ENCODE measurements around the gene AHNAK. TPM values are rescaled to one million over a fixed set of nuclear protein-coding genes. Genes with fewer than 3 reads are reported as not detected.

The AHNAK gene
- polyA plus RNA-seq, 1 donor: 134 TPM

GRCh38 chr11:62479631-62480201 is 66.9 kb downstream of the AHNAK start:
- no peaks in the 10 kb centered on the region for H3K36me3 ChIP-seq (ENCODE audit: control insufficient read depth, insufficient read depth, low read length)
- DNase-seq: no peak
- H3K27me3 ChIP-seq (ENCODE audit: control insufficient read depth, insufficient read depth, low read length): no peaks in the 10 kb centered on the region
- no peak overlapping the region for H3K4me3 ChIP-seq (ENCODE audit: low read length)
- WGBS (ENCODE audit: insufficient coverage, low lambda C conversion rate): 63% methylated on average over 1 of the region's 7 CpGs
- peak overlapping the region; percentile 82 for H3K27ac ChIP-seq (ENCODE audit: low read length)
- H3K9me3 ChIP-seq (ENCODE audit: control insufficient read depth, low read depth, low read length): no peaks in the 10 kb centered on the region
- H3K4me1 ChIP-seq (ENCODE audit: control insufficient read depth, insufficient read depth, low read length): peaks cover 17% of the 10 kb centered on the region

GRCh38 chr11:62477927-62478326 is 68.7 kb downstream of the AHNAK start:
- H3K4me3 ChIP-seq (ENCODE audit: low read length): no peak overlapping the region
- H3K36me3 ChIP-seq (ENCODE audit: control insufficient read depth, insufficient read depth, low read length): no peaks in the 10 kb centered on the region
- DNase-seq: no peak
- H3K27me3 ChIP-seq (ENCODE audit: control insufficient read depth, insufficient read depth, low read length): no peaks in the 10 kb centered on the region
- H3K4me1 ChIP-seq (ENCODE audit: control insufficient read depth, insufficient read depth, low read length): peaks cover 17% of the 10 kb centered on the region
- no peaks in the 10 kb centered on the region for H3K9me3 ChIP-seq (ENCODE audit: control insufficient read depth, low read depth, low read length)
- WGBS (ENCODE audit: insufficient coverage, low lambda C conversion rate): no CpG with 5 or more reads among the region's 5 CpGs
- no peak overlapping the region for H3K27ac ChIP-seq (ENCODE audit: low read length)

DNA sequence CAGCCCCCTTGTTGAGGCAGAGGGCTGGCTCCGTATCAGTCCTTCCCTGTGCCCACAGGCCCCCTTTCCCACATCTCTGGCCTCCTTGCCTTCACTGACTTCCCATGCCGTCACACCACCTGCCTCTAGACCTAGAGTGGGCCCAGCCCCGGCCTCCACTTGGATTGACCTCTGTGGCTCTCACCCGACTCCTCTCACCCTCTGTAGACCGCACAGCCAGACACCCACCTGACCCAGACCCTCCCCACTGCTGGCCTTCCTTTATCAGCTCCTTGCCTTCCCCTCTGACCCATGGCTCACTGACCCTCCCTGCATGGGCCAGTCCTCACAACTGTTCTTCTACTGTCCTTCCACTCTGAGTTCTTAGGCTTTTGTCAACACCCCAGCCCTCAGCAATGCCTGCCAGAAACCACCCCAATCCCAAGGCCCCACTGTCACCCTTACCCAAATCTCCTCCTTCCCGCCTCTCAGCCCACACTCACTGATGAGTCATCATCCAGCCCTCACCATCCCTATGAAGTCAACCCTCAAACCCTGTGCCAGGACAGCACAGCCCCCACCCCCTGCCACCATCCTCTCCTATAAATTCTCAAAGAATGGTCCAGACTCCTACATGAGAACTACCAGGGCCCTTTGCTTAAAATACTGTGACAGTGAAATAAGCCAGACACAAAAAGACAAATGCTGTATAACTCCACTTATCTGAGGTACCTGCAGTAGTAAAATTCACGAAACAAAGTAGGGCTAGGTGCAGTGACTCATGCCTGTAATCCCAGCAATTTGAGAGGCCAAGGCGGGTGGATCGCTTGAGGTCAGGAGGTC is 74.3 kb downstream of the AHNAK start:
- H3K36me3 ChIP-seq (ENCODE audit: control insufficient read depth, insufficient read depth, low read length): no peaks in the 10 kb centered on the region
- no peaks in the 10 kb centered on the region for H3K9me3 ChIP-seq (ENCODE audit: control insufficient read depth, low read depth, low read length)
- no CpG with 5 or more reads among the region's 9 CpGs for WGBS (ENCODE audit: insufficient coverage, low lambda C conversion rate)
- peaks cover 11% of the 10 kb centered on the region for H3K4me1 ChIP-seq (ENCODE audit: control insufficient read depth, insufficient read depth, low read length)
- peak overlapping the region; percentile 43 for H3K27ac ChIP-seq (ENCODE audit: low read length)
- no peaks in the 10 kb centered on the region for H3K27me3 ChIP-seq (ENCODE audit: control insufficient read depth, insufficient read depth, low read length)
- DNase-seq: peak; percentile 20 to 43
- H3K4me3 ChIP-seq (ENCODE audit: low read length): no peak overlapping the region

DNA sequence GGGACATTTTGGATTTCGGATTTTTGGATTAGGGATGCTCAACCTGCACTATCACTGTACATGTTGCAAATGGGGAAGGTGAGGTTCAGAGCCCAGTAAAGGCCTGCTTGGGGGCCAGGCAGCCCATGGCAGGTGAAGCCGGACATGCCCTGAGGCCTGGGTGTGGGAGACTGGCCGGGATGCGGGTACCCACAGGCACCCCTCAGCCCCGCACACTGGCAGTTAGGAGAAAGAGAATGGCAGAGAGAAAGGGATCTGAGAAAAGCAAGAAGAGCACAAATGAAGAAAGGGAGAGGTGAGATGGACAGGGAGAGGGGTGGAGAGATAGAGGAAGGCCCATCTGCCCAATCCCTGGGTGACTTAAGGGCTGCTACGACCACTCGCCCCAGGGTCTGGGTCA is 75.0 kb downstream of the AHNAK start:
- H3K9me3 ChIP-seq (ENCODE audit: control insufficient read depth, low read depth, low read length): no peaks in the 10 kb centered on the region
- no peak for DNase-seq
- no peaks in the 10 kb centered on the region for H3K27me3 ChIP-seq (ENCODE audit: control insufficient read depth, insufficient read depth, low read length)
- H3K36me3 ChIP-seq (ENCODE audit: control insufficient read depth, insufficient read depth, low read length): no peaks in the 10 kb centered on the region
- H3K27ac ChIP-seq (ENCODE audit: low read length): no peak overlapping the region
- H3K4me3 ChIP-seq (ENCODE audit: low read length): no peak overlapping the region
- peaks cover 11% of the 10 kb centered on the region for H3K4me1 ChIP-seq (ENCODE audit: control insufficient read depth, insufficient read depth, low read length)
- no CpG with 5 or more reads among the region's 7 CpGs for WGBS (ENCODE audit: insufficient coverage, low lambda C conversion rate)

- peaks cover 11% of the 10 kb centered on the region for H3K4me1 ChIP-seq (ENCODE audit: control insufficient read depth, insufficient read depth, low read length)
- WGBS (ENCODE audit: insufficient coverage, low lambda C conversion rate): 50% methylated on average over 1 of the region's 2 CpGs
- no peak for DNase-seq
- H3K36me3 ChIP-seq (ENCODE audit: control insufficient read depth, insufficient read depth, low read length): no peaks in the 10 kb centered on the region
- no peak overlapping the region for H3K27ac ChIP-seq (ENCODE audit: low read length)
- no peaks in the 10 kb centered on the region for H3K9me3 ChIP-seq (ENCODE audit: control insufficient read depth, low read depth, low read length)
- H3K4me3 ChIP-seq (ENCODE audit: low read length): no peak overlapping the region
- no peaks in the 10 kb centered on the region for H3K27me3 ChIP-seq (ENCODE audit: control insufficient read depth, insufficient read depth, low read length)
Measured at GRCh38 chr11:62468577-62468976, 78.0 kb downstream of the AHNAK start.

DNA sequence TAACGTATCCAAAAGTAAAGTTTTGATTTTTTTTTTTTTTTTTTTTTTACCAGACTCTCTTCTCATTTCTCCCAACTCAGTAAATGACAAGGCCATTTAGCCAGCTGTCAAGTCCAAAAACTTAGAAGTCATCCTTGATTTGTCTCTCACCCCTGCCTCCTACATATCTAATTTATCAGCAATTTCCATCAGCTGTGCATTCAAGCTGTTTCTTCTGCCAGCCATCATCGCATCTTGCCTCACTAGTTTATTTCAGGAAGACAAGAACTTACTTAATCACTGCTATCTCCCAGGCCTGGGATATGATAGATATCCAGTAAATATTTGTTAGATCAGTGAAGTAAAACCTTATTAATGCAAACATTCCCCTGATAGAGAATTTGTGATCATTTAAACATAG is 80.2 kb downstream of the AHNAK start:
- H3K4me1 ChIP-seq (ENCODE audit: control insufficient read depth, insufficient read depth, low read length): peaks cover 2% of the 10 kb centered on the region
- no CpG with 5 or more reads among the region's 2 CpGs for WGBS (ENCODE audit: insufficient coverage, low lambda C conversion rate)
- no peak overlapping the region for H3K4me3 ChIP-seq (ENCODE audit: low read length)
- no peak for DNase-seq
- no peak overlapping the region for H3K27ac ChIP-seq (ENCODE audit: low read length)
- no peaks in the 10 kb centered on the region for H3K9me3 ChIP-seq (ENCODE audit: control insufficient read depth, low read depth, low read length)
- H3K27me3 ChIP-seq (ENCODE audit: control insufficient read depth, insufficient read depth, low read length): no peaks in the 10 kb centered on the region
- no peaks in the 10 kb centered on the region for H3K36me3 ChIP-seq (ENCODE audit: control insufficient read depth, insufficient read depth, low read length)

DNA sequence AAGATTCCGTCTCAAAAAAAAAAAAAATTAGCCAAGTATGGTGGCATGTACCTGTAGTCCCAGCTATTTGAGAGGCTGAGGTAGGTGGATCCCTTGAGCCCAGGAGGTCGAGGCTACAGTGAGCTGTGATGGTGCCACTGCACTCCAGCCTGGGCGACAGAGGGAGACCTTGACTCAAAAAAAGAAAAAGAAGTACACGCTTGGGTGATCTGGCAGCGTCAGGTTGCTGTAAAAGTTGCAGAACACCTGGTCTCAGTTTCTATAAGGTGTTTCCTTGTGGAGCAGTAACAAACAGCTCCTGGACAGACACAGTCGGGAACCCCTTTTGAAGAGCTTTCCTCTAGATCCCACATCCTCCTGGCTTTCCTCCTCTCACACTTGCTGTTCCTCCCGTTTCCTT is 82.0 kb downstream of the AHNAK start:
- Histone ChIP-seq H3K9me3 (ENCODE audit: control insufficient read depth, low read depth, low read length) (no peaks in the 10 kb centered on the region), H3K27ac (ENCODE audit: low read length) (no peak overlapping the region), H3K36me3 (ENCODE audit: control insufficient read depth, insufficient read depth, low read length) (no peaks in the 10 kb centered on the region), H3K27me3 (ENCODE audit: control insufficient read depth, insufficient read depth, low read length) (no peaks in the 10 kb centered on the region), H3K4me1 (ENCODE audit: control insufficient read depth, insufficient read depth, low read length) (peaks cover 2% of the 10 kb centered on the region), H3K4me3 (ENCODE audit: low read length) (no peak overlapping the region)
- DNase-seq: no peak
- WGBS (ENCODE audit: insufficient coverage, low lambda C conversion rate): 77% methylated on average over 2 of the region's 7 CpGs

DNA sequence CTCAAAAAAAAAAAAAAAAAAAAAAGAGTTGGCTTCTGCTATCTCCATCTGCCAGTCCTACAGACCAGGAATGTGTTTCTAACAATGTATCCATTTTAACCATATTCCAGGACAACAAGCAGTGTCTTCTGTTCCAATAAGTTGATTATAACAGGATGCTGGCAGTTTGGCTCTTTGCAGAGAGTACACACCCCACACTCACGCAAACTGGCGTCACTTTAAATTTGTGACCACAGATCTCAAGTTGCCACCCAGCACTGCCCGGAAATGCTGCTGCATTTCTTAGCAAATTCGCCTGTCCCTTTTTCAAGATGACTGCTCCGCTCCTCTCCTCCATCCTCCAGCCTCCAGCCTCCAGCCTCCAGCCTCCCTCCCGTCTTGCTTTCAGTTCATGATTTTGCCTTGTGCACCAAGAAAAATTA is 83.5 kb downstream of the AHNAK start:
- H3K27me3 ChIP-seq (ENCODE audit: control insufficient read depth, insufficient read depth, low read length): no peaks in the 10 kb centered on the region
- WGBS (ENCODE audit: insufficient coverage, low lambda C conversion rate): 83% methylated on average over 1 of the region's 6 CpGs
- no peak overlapping the region for H3K27ac ChIP-seq (ENCODE audit: low read length)
- H3K4me1 ChIP-seq (ENCODE audit: control insufficient read depth, insufficient read depth, low read length): peaks cover 17% of the 10 kb centered on the region
- no peaks in the 10 kb centered on the region for H3K9me3 ChIP-seq (ENCODE audit: control insufficient read depth, low read depth, low read length)
- no peak for DNase-seq
- H3K4me3 ChIP-seq (ENCODE audit: low read length): no peak overlapping the region
- no peaks in the 10 kb centered on the region for H3K36me3 ChIP-seq (ENCODE audit: control insufficient read depth, insufficient read depth, low read length)

DNA sequence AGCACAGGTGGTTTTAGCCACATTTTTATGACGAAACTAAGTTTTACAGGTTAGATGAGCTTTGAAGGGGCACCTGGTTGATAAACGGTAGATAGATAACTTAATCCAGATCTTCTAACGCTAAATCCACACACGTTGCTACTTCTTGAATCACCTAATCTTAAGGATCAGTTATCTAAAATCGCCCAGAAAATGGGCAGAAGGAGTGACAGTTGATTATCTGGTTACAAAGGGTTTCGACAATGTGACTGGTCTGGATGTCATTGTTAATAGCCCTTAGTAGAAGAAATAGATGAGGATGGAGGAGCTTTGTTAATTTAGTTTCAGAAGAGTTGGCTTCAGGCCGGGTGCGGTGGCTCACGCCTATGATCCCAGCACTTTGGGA is 84.1 kb downstream of the AHNAK start:
- H3K27ac ChIP-seq (ENCODE audit: low read length): no peak overlapping the region
- 40% methylated on average over 1 of the region's 9 CpGs for WGBS (ENCODE audit: insufficient coverage, low lambda C conversion rate)

DNA sequence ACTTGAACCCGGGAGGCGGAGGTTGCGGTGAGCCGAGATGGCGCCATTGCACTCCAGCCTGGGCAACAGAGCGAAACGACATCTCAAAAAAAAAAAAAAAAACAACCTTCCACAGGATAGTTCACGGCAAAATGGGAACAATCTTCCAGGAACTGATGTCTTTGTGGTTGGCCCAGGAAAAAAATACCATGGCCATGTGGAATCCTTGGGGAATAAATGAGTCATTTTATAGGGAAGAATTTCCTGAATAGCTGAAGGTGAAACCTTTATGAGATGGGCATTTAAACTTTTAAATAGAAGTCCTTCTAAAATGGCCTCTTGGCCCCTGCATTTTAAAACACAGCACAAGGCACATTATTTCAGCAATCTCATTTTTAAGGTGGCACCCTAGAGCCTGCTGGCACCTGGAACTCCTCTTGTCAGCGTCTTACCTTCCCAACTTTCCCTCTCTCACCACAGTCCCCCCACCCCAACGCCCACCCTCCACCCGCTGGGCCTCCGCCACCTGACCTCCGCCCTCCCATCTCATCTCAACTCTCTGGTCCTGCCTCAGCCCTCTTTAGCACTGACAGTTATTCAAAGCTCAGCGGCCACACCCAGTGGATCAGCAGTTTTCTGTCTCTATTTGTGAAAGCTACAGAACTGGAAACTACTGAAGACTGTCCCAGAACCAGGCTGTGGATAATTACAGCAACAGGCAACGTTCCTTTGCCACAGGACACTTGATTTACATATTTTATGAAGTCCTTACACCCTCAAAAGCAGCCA is 84.7 kb downstream of the AHNAK start:
- Histone ChIP-seq H3K27me3 (ENCODE audit: control insufficient read depth, insufficient read depth, low read length) (no peaks in the 10 kb centered on the region), H3K36me3 (ENCODE audit: control insufficient read depth, insufficient read depth, low read length) (no peaks in the 10 kb centered on the region), H3K9me3 (ENCODE audit: control insufficient read depth, low read depth, low read length) (no peaks in the 10 kb centered on the region), H3K4me1 (ENCODE audit: control insufficient read depth, insufficient read depth, low read length) (peaks cover 29% of the 10 kb centered on the region), H3K27ac (ENCODE audit: low read length) (no peak overlapping the region), H3K4me3 (ENCODE audit: low read length) (no peak overlapping the region)
- WGBS (ENCODE audit: insufficient coverage, low lambda C conversion rate): no CpG with 5 or more reads among the region's 15 CpGs
- no peak for DNase-seq

More for the DNA sequence above, 84.1 kb downstream of the AHNAK start:
- Histone ChIP-seq H3K4me3 (ENCODE audit: low read length) (no peak overlapping the region), H3K4me1 (ENCODE audit: control insufficient read depth, insufficient read depth, low read length) (peaks cover 23% of the 10 kb centered on the region), H3K27me3 (ENCODE audit: control insufficient read depth, insufficient read depth, low read length) (no peaks in the 10 kb centered on the region), H3K36me3 (ENCODE audit: control insufficient read depth, insufficient read depth, low read length) (no peaks in the 10 kb centered on the region), H3K9me3 (ENCODE audit: control insufficient read depth, low read depth, low read length) (no peaks in the 10 kb centered on the region)
- no peak for DNase-seq
